NCI-H524 treated with DMSO at 0.1 percent for 48 hours (cell line): ENCODE measurements around the gene APBA3.

Experiments used
- DNase-seq: peaks from one replicate; lab custom pipeline; 2025; lab: John Stamatoyannopoulos, UW

APBA3 gene

DNA sequence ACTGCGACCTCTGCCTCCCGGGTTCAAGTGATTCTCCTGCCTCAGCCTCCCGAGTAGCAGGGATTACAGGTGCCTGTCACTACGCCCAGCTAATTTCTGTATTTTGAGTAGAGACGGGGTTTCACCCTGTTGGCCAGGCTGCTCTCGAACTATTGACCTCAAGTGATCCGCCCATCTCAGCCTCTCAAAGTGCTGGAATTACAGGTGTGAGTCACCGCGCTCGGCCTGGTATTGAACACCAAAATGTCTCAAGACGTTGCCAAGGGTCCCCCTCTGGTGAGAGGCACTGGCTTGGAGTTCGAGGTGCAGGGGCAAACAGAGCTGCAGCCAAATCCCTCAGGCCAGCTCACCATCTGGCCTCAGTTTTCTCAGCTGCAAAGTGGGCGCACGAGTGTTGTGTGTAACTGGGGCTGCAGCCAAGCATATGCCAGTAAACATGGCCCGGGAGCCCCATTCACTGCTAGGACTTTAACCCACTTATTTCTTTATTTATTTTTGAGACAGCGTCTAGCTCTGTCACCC is 45.3 kb downstream of the APBA3 start:
- DNase-seq: no peak

DNA sequence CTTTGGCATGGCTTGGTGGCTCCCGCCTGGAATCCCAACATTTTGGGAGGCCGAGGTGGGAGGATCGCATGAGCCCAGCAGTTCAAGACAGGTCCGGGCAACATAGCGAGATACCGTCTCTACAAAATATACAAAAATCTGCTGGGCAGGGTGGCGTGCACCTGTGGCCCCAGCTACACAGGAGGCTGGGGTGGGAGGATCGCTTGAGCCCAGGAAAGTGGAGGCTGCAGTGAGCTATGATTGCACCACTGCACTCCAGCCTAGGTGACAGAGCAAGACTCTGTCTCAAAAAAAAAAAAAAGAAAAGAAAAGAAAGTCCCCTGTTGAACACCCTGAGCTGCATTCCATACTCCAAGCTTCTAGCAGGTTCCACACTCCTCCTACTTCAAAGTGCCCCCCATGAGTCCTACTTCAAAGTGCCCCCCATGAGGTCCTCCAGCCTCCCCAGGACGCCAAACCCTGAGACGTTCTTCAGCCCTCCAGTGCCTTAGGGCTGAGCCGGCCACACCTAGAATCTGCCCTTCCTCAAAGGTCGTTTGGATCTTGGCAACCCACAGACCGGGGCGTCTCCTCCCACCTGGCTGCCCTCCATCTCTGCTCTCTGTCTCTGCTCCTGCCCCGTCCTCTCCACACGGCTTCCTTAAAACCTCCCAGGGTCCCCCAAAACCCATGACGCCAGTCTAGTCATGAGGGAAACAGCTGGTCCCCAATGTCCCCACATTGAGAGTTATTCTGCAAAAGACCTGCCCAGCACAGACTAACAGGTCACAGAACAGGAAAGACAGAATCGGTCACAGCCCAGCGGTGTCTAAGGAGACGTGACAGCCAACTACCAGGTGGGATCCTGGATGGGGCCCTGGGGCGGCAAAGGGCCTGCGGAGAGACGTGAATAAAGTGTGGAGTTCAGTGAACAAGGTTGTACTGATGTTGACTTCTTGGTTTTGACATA is 48.6 kb downstream of the APBA3 start:
- no peak for DNase-seq

- DNase-seq: no peak
Measured at GRCh38 chr19:3710265-3710812, 51.2 kb downstream of the APBA3 start.

- DNase-seq: no peak
Measured at GRCh38 chr19:3708207-3708931, 53.1 kb downstream of the APBA3 start, which contains the start of gene TJP3. Gene TJP3 (plus strand): TSS chr19:3708384. CDS start chr19:3728433, 20,049 bp downstream.

DNA sequence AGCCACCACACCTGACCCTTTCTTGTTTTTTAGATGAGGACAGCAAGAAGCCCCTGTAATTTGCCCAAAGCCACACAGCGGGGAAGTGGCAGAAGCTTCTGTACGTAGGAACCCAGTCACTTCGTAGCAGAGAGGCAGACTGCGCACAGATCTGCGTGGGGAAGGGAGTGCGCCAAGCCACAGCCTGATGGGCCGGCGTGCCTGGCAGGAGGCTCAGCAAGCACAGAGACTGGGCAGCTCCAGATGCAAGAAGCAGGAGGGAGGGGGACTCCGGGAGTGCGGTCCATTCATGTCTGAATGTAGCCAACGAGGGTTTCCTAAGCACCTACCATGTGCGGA is 53.7 kb downstream of the APBA3 start:
- DNase-seq: no peak

DNA sequence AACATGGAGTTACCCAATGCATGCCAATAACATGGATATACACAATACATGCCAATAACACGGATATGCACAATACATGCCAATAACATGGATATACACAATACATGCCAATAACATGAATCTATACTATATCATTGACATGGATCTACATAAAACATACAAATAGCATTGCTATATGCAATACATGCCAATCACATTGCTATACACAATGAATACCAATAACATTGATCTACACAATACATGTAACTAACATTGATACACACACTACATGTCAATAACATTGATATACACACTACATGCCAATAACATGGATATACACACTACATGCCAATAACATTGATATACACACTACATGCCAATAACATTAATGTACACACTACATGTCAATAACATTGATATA is 60.3 kb downstream of the APBA3 start:
- no peak for DNase-seq
